AG10803 (cell line): Measurements from ENCODE around the gene PPP1R9B.

Source experiments
- DNase-seq: peaks from one replicate; pipeline ENCODE4 v3.0.0; 2010; ENCODE audit warnings: low read depth
- H3K4me3 ChIP-seq: 2 replicates; pipeline ENCODE4 v1.5.1; 2011; ENCODE audit warnings: mild to moderate bottlenecking, low read length, control low read depth
- TF ChIP-seq, protein P1 (sequence below): conservative IDR thresholded peaks from 2 replicates; pipeline ENCODE4 v1.5.1; 2011; ENCODE audit warnings: mild to moderate bottlenecking, low read length, control low read depth, inconsistent platforms

Gene PPP1R9B

DNA sequence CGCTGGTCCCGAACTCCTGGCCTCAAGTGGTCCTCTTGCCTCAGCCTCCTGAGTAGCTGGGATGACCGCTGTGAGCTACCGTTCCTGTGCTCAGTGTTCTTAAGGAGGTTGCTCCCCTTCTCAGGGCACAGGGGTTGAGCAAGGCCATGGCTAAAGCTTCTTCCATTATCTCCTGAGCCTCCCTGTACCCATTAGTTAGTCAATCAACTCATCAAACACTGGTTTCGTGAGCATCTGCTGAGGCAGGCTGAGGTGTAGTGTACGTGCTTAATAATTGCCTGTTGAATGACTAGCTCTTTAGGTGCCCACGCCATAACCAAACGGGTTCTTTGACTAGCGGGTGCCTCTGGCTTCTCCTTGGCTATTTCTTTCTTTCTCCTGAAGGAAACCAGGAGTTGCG is 27.0 kb upstream of the PPP1R9B start:
- no peak overlapping the region for H3K4me3 ChIP-seq
- TF ChIP-seq, protein P1, sequence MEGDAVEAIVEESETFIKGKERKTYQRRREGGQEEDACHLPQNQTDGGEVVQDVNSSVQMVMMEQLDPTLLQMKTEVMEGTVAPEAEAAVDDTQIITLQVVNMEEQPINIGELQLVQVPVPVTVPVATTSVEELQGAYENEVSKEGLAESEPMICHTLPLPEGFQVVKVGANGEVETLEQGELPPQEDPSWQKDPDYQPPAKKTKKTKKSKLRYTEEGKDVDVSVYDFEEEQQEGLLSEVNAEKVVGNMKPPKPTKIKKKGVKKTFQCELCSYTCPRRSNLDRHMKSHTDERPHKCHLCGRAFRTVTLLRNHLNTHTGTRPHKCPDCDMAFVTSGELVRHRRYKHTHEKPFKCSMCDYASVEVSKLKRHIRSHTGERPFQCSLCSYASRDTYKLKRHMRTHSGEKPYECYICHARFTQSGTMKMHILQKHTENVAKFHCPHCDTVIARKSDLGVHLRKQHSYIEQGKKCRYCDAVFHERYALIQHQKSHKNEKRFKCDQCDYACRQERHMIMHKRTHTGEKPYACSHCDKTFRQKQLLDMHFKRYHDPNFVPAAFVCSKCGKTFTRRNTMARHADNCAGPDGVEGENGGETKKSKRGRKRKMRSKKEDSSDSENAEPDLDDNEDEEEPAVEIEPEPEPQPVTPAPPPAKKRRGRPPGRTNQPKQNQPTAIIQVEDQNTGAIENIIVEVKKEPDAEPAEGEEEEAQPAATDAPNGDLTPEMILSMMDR, result no peak
- DNase-seq, result no peak

DNA sequence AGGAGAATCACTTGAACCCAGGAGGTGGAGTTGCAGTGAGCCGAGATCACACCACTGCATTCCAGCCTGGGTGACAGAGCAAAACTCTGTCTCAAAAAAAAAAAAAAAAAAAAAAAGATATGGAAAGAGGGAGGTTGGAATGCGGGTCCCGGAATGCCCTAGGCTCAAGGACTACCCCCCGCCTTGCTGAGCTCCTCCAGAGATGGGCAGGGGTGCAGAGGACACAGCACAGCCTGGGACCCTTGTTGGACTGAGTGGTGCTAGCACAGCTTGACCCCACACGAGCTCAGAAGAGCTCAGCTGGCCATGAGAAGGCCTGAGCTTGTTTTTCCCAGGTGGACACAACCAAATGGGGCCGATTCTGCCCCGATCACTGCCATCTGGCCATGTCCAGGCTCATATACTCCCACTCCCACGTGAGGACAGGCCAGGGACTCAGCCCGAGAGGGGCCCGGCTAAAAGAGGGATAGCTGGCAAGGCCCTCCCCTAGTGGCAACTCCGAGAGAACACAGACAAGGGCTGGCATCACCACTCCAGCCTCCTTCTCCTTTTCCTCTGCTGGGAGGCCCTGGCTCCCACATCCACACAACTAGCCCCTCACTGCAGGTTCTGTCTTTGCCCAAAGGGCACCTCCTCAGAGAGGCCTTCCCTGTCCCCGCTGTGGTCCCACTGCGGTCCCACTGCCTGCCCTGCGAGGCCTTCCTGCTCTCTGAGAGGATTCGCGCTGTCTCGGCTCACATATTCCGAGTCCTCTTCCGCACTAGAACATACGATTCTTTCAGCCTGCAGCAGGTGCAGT is 26.3 kb upstream of the PPP1R9B start:
- DNase-seq, result peak; percentile 37
- TF ChIP-seq, protein P1, result peak; percentile 20; the same call in 1 of the 2 replicates
- H3K4me3 ChIP-seq, result no peak overlapping the region

- H3K4me3 ChIP-seq, result no peak overlapping the region
- no peak for DNase-seq
- TF ChIP-seq, protein P1, result no peak
Measured at GRCh38 chr17:50175035-50175807, 24.7 kb upstream of the PPP1R9B start.

DNA sequence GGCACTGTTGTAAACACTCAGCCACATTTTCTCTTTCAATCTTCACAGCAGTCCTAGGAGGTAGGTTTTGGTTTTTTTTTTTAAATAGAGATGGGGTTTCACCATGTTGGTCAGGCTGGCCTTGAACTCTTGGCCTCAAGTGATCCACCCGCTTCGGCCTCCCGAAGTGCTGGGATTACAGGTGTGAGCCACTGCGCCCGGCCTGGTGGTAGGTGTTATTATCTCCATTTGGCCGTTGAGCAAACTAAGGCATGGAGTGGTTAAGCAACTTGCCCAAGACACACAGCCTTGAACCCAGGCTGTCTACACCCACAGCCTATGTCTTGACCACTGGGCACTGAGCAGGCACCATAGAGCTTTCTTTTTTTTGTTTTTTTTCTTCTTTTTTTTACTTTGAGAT is 24.0 kb upstream of the PPP1R9B start:
- DNase-seq, result no peak
- TF ChIP-seq, protein P1, result no peak
- H3K4me3 ChIP-seq, result no peak overlapping the region

DNA sequence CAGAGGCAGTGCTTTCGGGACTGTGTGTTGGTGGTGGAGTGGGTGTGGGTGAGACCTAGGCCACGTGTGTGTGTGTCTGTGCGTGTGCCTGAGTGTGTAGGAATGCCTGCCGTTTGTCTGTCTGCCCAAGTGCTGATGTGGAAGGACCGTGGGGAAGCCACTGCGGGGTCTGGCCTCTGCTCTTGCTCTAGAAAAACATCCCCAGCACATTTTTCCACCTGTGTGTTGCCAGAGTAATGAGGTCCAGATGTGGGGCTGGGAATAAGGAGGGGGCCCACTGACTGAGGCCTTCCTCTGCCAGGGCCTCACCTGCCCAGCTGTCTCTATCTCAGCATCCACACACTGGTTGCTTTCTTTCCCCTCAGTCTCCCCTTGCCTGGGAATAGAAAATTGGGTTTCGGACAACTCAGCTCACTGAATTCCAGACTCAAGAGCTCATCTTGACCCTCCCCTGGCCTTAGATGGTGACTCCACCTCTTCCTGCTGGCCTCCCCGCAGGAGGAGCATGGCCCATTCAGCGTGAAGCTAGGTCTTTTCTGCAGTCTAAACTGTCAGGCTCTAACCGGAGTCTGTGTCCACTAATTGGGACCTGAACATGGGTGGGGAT is 23.0 kb upstream of the PPP1R9B start:
- TF ChIP-seq, protein P1, result no peak
- peak; percentile 91 for DNase-seq
- H3K4me3 ChIP-seq, result no peak overlapping the region

DNA sequence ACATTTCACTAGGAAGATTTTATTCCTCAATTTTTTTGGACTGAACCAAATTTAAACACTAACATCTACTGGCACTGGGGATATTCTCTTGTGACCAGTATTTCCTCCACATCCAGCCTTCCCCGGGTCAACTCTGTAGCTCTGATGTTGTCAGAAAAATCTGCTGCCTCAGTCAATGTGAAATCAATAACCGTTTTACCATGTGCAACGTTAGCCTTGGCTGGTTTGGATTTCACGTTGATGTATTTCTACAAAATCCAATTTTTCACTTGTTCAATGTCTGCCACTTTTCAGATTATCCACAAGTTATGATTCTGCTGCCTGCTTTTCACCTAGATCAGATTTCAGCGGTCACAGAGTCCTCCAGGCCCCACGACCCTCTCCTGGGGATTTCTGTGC is 22.5 kb upstream of the PPP1R9B start:
- DNase-seq, result no peak
- TF ChIP-seq, protein P1, result no peak
- no peak overlapping the region for H3K4me3 ChIP-seq

DNA sequence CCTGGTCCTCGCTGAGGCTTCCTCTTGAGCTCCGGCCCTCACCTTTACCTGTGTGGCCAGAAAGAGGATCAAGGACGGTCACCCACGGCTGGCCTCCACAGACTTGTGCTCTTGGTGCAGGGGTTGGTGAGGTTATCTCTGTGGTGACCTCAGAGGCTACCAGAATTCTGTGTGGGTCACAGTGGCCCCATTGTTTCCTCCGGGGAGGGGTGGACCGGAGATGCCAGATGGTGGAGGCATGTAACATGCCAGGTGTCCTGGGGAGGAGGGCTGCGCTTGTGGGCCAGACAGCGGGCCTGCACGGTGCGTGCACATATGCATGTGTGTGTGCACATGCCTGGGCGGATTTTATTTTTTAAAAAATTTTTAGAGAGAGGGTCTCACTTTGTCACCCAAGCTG is 21.7 kb upstream of the PPP1R9B start:
- H3K4me3 ChIP-seq, result no peak overlapping the region
- TF ChIP-seq, protein P1, result no peak
- no peak for DNase-seq
